Mesendoderm (in vitro differentiated cells): ENCODE measurements around the gene TTYH3.

Experiments used
- DNase-seq: peaks from one replicate; pipeline ENCODE4 v3.0.0; 2013
- H2AK5ac ChIP-seq: 2 replicates; pipeline ENCODE4 v1.6.1; 2013; ENCODE audit warnings: low read length, inconsistent platforms
- H2BK120ac ChIP-seq: 2 replicates; pipeline ENCODE4 v1.6.1; 2013; ENCODE audit warnings: low read depth, mild to moderate bottlenecking, low read length, moderate library complexity, mixed read lengths
- H2BK15ac ChIP-seq: replicated peaks from 2 replicates; pipeline ENCODE4 v1.6.1; 2013; ENCODE audit warnings: low read depth, mild to moderate bottlenecking, moderate library complexity
- H2BK5ac ChIP-seq: 2 replicates; pipeline ENCODE4 v1.6.1; 2013; ENCODE audit warnings: low read length, inconsistent platforms
- H3K18ac ChIP-seq: 2 replicates; pipeline ENCODE4 v1.6.1; 2013; ENCODE audit warnings: mild to moderate bottlenecking, low read length, mixed read lengths
- H3K23ac ChIP-seq: one replicate; pipeline ENCODE4 v1.6.1; 2013; ENCODE audit warnings: low read length
- H3K27ac ChIP-seq: 2 replicates; pipeline ENCODE4 v1.5.1; 2013; ENCODE audit warnings: low read depth, mild to moderate bottlenecking, inconsistent platforms, low read length, moderate library complexity
- H3K27me3 ChIP-seq: 2 replicates; pipeline ENCODE4 v1.6.1; 2013; ENCODE audit warnings: low read length, control low read depth, mild to moderate bottlenecking, inconsistent platforms; ENCODE audit not compliant: insufficient read depth, poor library complexity
- H3K36me3 ChIP-seq: 2 replicates; pipeline ENCODE4 v1.6.1; 2013; ENCODE audit warnings: low read length, inconsistent platforms; ENCODE audit not compliant: control insufficient read depth, insufficient read depth
- H3K4ac ChIP-seq: one replicate; pipeline ENCODE4 v1.6.1; 2013; ENCODE audit warnings: low read depth, mild to moderate bottlenecking, low read length, moderate library complexity
- H3K4me1 ChIP-seq: 2 replicates; pipeline ENCODE4 v1.6.1; 2013; ENCODE audit warnings: low read depth, low read length, inconsistent platforms; ENCODE audit not compliant: control insufficient read depth
- H3K4me2 ChIP-seq: 2 replicates; pipeline ENCODE4 v1.6.1; 2013; ENCODE audit warnings: low read length
- H3K4me3 ChIP-seq: 2 replicates; pipeline ENCODE4 v1.5.1; 2013; ENCODE audit warnings: mild to moderate bottlenecking, low read length
- H3K56ac ChIP-seq: one replicate; pipeline ENCODE4 v1.6.1; 2013; ENCODE audit warnings: low read length
- H3K79me1 ChIP-seq: 2 replicates; pipeline ENCODE4 v1.6.1; 2013; ENCODE audit warnings: low read length, inconsistent platforms
- H3K79me2 ChIP-seq: 2 replicates; pipeline ENCODE4 v1.6.1; 2013; ENCODE audit warnings: mild to moderate bottlenecking, low read length; ENCODE audit not compliant: control insufficient read depth, insufficient read depth
- H3K9ac ChIP-seq: 2 replicates; pipeline ENCODE4 v1.6.1; 2013; ENCODE audit warnings: low read length, inconsistent platforms
- H4K5ac ChIP-seq: one replicate; pipeline ENCODE4 v1.6.1; 2013; ENCODE audit warnings: low read length
- H4K8ac ChIP-seq: one replicate; pipeline ENCODE4 v1.6.1; 2013; ENCODE audit warnings: low read depth, mild to moderate bottlenecking, control low read depth, low read length, moderate library complexity
- WGBS: extraction: QIAGEN DNeasy Blood & Tissue Kit; methylation state at CpG from one replicate; pipeline ENCODE4 v1.1.7; 2013; ENCODE audit warnings: low lambda C conversion rate, missing lambda C conversion rate; ENCODE audit not compliant: insufficient coverage; ENCODE audit errors: extremely low coverage; 5-methylcytosine and 5-hydroxymethylcytosine counted together

TTYH3 gene

GRCh38 chr7:2594599-2594998, 37.2 kb upstream of the TTYH3 start:
- H4K8ac ChIP-seq = no peak overlapping the region
- no CpG with 5 or more reads among the region's 10 CpGs for WGBS
- no peaks in the 10 kb centered on the region for H3K36me3 ChIP-seq
- no peak overlapping the region for H3K18ac ChIP-seq
- no peak overlapping the region for H3K9ac ChIP-seq
- DNase-seq = no peak
- no peak overlapping the region for H2BK15ac ChIP-seq
- H2AK5ac ChIP-seq = no peak overlapping the region
- H2BK120ac ChIP-seq = no peak overlapping the region
- H3K56ac ChIP-seq = no peak overlapping the region
- H3K4ac ChIP-seq = no peak overlapping the region
- H3K27me3 ChIP-seq = no peaks in the 10 kb centered on the region
- no peaks in the 10 kb centered on the region for H3K79me2 ChIP-seq
- H3K27ac ChIP-seq = no peak overlapping the region
- no peak overlapping the region for H3K23ac ChIP-seq
- no peaks in the 10 kb centered on the region for H3K4me1 ChIP-seq
- H3K4me3 ChIP-seq = no peak overlapping the region
- no peak overlapping the region for H2BK5ac ChIP-seq
- no peaks in the 10 kb centered on the region for H3K79me1 ChIP-seq
- no peak overlapping the region for H4K5ac ChIP-seq
- no peak overlapping the region for H3K4me2 ChIP-seq

GRCh38 chr7:2595258-2595860, 36.4 kb upstream of the TTYH3 start:
- Histone ChIP-seq H3K27me3 (no peaks in the 10 kb centered on the region), H3K36me3 (no peaks in the 10 kb centered on the region), H3K56ac (no peak overlapping the region), H3K79me1 (no peaks in the 10 kb centered on the region), H2AK5ac (no peak overlapping the region), H4K8ac (no peak overlapping the region), H2BK15ac (no peak overlapping the region), H3K4me1 (no peaks in the 10 kb centered on the region), H2BK120ac (no peak overlapping the region), H3K9ac (no peak overlapping the region), H3K4me2 (no peak overlapping the region), H4K5ac (no peak overlapping the region), H3K18ac (no peak overlapping the region), H3K4ac (no peak overlapping the region), H2BK5ac (no peak overlapping the region), H3K79me2 (no peaks in the 10 kb centered on the region), H3K27ac (no peak overlapping the region), H3K4me3 (no peak overlapping the region), H3K23ac (no peak overlapping the region)
- no peak for DNase-seq
- no CpG with 5 or more reads among the region's 27 CpGs for WGBS

- no peaks in the 10 kb centered on the region for H3K4me1 ChIP-seq
- H2BK5ac ChIP-seq = no peak overlapping the region
- no peak overlapping the region for H3K27ac ChIP-seq
- H3K36me3 ChIP-seq = no peaks in the 10 kb centered on the region
- no peaks in the 10 kb centered on the region for H3K27me3 ChIP-seq
- no peak overlapping the region for H3K4ac ChIP-seq
- H3K4me2 ChIP-seq = no peak overlapping the region
- WGBS = 100% methylated on average over 2 of the region's 22 CpGs
- no peak overlapping the region for H3K9ac ChIP-seq
- no peak overlapping the region for H2BK15ac ChIP-seq
- no peak overlapping the region for H3K56ac ChIP-seq
- H3K4me3 ChIP-seq = no peak overlapping the region
- no peaks in the 10 kb centered on the region for H3K79me1 ChIP-seq
- no peaks in the 10 kb centered on the region for H3K79me2 ChIP-seq
- H4K5ac ChIP-seq = no peak overlapping the region
- no peak for DNase-seq
- no peak overlapping the region for H3K23ac ChIP-seq
- no peak overlapping the region for H4K8ac ChIP-seq
- H2BK120ac ChIP-seq = no peak overlapping the region
- H3K18ac ChIP-seq = no peak overlapping the region
- H2AK5ac ChIP-seq = no peak overlapping the region
These were observed 35.1 kb upstream of the TTYH3 start for GRCh38 chr7:2596464-2597272.

GRCh38 chr7:2597273-2597640, 34.5 kb upstream of the TTYH3 start:
- Histone ChIP-seq H3K9ac (no peak overlapping the region), H3K27ac (no peak overlapping the region), H3K4me2 (no peak overlapping the region), H3K4me3 (no peak overlapping the region), H3K36me3 (no peaks in the 10 kb centered on the region), H3K18ac (no peak overlapping the region), H3K23ac (no peak overlapping the region), H3K4ac (no peak overlapping the region), H2BK15ac (no peak overlapping the region), H3K79me1 (no peaks in the 10 kb centered on the region), H3K27me3 (no peaks in the 10 kb centered on the region), H4K8ac (no peak overlapping the region), H3K4me1 (no peaks in the 10 kb centered on the region), H4K5ac (no peak overlapping the region), H2AK5ac (no peak overlapping the region), H3K79me2 (no peaks in the 10 kb centered on the region), H3K56ac (no peak overlapping the region), H2BK120ac (no peak overlapping the region), H2BK5ac (no peak overlapping the region)
- no CpG with 5 or more reads among the region's 13 CpGs for WGBS
- DNase-seq = no peak

GRCh38 chr7:2598154-2598823, 33.5 kb upstream of the TTYH3 start:
- Histone ChIP-seq H2BK15ac (no peak overlapping the region), H3K9ac (no peak overlapping the region), H3K27ac (no peak overlapping the region), H3K4ac (no peak overlapping the region), H3K56ac (no peak overlapping the region), H3K79me1 (no peaks in the 10 kb centered on the region), H3K79me2 (no peaks in the 10 kb centered on the region), H3K27me3 (no peaks in the 10 kb centered on the region), H3K36me3 (no peaks in the 10 kb centered on the region), H3K4me1 (no peaks in the 10 kb centered on the region), H3K4me3 (no peak overlapping the region), H2AK5ac (no peak overlapping the region), H4K5ac (no peak overlapping the region), H3K4me2 (no peak overlapping the region), H3K23ac (no peak overlapping the region), H2BK5ac (no peak overlapping the region), H2BK120ac (no peak overlapping the region), H3K18ac (no peak overlapping the region), H4K8ac (no peak overlapping the region)
- no CpG with 5 or more reads among the region's 29 CpGs for WGBS
- DNase-seq = no peak
